UCSD-AML1 (cell line): ENCODE measurements around the gene PAQR5.

Experiments
- DNase-seq: peaks from one replicate; lab custom pipeline; 2025; ENCODE audit not compliant: unreplicated experiment; lab: John Stamatoyannopoulos, UW

PAQR5 gene

DNA sequence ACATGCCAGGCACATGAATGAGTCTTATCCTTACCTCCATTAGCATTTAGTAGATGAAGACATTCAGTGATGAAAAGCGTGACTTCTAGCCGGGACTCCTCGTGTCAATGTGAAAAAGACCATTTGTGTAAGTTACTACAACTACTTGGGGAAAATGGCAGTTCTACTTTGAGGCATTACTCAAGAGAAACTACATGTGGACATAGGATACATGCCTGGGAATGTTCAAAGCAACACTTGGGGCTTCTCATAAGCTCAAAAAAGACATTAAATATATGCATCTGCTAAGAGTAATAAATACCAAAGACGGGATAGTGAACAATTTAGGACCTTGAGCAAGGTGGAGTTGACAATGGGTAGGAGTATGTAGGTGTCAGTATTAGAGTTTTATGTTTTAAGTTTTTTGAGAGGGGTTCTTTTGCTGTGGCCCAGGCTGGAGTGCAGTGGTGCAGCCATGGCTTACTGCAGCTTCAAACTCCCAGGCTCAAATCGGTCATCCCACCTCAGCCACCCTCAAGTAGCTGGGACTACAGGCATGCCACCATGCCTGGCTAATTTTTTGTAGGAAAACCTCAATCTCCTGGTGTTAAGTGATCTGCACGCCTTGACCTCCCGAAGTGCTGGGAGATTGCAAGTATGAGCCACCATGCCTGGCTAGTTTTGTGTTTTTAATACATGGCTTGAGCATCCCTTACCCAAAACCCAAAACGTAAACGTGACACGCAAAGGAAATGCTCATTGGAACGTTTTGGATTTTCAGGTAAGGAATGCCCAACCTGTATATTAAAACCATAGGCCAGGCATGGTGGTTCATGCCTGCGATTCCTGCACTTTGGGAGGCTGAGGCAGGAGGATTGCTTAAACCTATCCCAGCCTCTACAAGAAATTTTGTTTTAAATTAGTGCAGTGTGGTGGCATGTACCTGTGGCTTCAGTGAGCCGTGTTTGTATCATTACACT lies 157.8 kb downstream of the PAQR5 start:
- DNase-seq, result no peak
